ENCODE data around the gene SLC6A9.

DNA sequence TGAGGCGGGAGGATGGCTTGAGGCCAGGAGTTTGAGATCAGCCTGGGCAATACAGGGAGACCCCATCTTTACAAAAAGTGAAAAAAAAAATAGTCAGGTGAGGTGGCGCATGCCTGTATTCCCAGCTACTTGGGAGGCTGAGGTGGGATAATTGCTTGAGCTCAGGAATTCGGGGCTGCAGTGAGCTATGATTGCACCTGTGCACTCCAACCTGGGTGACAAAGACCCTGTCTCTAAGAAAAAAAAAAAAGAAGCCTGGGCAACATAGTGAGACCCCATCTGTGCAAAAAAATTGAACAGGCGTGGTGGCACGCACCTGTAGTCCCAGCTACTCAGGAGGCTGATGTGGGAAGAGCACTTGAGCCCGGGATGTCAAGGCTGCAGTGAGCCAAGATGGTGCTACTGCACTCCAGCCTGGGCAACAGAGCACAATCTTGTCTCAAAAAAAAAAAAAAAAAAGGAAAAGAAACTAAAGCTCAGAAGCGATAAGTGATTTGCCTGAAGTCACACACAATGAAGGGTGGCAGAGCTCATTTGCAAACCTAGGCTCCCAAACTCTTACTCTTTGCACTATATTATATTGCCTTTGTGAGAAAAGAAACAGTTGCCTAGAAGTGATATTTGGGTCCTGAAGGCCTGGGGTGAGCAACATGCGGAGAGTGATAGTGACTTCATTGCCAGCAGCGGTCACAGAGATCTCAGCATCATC, 37.9 kb downstream of the SLC6A9 start:
- TF ChIP-seq, protein P1, sequence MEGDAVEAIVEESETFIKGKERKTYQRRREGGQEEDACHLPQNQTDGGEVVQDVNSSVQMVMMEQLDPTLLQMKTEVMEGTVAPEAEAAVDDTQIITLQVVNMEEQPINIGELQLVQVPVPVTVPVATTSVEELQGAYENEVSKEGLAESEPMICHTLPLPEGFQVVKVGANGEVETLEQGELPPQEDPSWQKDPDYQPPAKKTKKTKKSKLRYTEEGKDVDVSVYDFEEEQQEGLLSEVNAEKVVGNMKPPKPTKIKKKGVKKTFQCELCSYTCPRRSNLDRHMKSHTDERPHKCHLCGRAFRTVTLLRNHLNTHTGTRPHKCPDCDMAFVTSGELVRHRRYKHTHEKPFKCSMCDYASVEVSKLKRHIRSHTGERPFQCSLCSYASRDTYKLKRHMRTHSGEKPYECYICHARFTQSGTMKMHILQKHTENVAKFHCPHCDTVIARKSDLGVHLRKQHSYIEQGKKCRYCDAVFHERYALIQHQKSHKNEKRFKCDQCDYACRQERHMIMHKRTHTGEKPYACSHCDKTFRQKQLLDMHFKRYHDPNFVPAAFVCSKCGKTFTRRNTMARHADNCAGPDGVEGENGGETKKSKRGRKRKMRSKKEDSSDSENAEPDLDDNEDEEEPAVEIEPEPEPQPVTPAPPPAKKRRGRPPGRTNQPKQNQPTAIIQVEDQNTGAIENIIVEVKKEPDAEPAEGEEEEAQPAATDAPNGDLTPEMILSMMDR (IDR thresholded peaks at IDR 0.05 in 8 of 11, conservative IDR thresholded peaks at IDR 0.05 in 3 of 11), result no peak
- no peak for TF ChIP-seq POLR2AphosphoS5 (IDR thresholded peaks at IDR 0.05)
- TF ChIP-seq POLR2A (IDR thresholded peaks at IDR 0.05), result no peak

Measured in spleen (tissue), 7 donors.